Dedifferentiated amniotic fluid mesenchymal stem cell (primary cell): ENCODE data around the gene MTFP1.
"Not testable (repeated sequence)": the region's sequence is repeated elsewhere in the genome, so short reads cannot be mapped to it uniquely, and the experiment has no call there.

Source experiments
- DNase-seq: peaks from one replicate; pipeline ENCODE4 v3.0.0-alpha.2; 2016; ENCODE audit errors: extremely low spot score

Gene MTFP1, protein sequence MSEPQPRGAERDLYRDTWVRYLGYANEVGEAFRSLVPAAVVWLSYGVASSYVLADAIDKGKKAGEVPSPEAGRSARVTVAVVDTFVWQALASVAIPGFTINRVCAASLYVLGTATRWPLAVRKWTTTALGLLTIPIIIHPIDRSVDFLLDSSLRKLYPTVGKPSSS

DNA sequence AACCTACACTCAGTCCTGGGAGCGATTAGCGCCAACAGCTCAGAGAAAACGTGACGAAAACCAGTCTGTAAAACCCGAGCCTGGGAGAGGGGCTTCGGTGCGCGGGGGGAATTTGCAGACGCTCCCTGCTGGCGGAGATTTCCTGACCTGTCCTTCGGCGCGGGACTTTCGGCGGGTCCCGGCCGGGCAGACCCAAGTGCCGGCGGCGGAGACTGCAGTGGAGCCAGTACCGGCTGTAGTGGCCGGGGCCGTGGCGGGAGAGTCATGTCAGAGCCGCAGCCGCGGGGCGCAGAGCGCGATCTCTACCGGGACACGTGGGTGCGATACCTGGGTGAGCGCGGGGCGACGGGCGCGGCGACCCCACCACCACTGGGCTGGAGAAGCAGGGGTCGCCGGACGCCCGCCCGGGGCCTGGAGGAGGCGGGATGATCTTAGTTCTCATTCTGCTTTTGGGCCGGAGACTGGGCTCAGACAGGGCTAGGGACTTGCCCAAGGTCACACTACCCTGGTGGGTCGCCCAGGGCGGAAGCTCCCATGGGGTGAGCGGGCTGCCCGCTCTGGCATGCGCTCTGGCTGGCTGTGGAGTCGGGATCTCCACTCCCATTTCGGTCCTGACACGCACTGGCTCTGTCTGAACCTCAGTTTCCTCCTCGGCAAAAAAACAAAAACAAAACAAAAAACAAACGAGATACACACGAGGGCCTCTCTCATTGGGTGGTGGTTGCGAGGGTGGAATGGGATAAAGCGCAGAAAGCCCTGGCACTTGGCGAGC is at the start of gene MTFP1:
TSS of gene MTFP1 (plus strand) at position 153 of the 772 bp plus-strand sequence. CDS start at position 265, 112 bp downstream.
- peak; percentile 19 for DNase-seq

DNA sequence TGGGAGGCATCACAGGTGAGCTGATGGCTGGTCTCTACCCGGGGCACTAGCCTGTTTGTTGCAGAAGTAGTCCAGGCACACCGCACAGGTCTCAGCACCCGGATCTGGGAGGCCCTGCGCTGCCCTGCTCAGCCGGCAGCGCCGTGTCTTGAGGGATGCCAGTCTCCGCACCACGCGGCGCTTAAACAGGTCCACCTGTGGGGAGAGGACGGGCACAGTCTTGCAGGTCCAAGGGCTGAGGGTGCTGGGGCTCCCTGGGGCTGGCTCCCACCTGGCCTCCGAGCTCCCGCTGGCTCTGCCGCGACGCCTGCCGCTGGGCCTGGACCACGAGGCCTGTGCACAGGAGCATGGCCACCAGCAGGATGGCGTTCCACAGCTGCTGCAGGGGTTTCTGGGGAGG is 45.6 kb upstream of the MTFP1 start:
- DNase-seq, result no peak

DNA sequence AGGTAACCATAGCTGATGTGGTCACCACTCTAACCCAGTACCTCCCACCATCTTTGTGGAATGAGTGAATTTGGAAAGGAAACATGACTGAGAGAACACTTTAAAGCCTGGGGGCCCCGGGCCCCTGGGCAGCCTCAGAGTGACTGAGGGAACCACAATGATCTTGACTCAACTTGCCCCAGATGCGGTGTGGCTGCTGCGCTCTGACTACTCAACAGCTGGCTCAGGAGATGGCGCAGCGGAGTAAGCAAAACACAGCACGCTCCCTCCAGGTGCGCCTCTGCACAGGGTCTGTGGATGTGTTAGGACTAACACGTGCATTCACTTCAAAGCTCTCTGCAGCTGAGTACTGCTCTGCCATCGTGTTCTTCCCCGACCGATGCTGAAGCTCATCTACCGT is 44.3 kb upstream of the MTFP1 start:
- DNase-seq, result no peak

DNA sequence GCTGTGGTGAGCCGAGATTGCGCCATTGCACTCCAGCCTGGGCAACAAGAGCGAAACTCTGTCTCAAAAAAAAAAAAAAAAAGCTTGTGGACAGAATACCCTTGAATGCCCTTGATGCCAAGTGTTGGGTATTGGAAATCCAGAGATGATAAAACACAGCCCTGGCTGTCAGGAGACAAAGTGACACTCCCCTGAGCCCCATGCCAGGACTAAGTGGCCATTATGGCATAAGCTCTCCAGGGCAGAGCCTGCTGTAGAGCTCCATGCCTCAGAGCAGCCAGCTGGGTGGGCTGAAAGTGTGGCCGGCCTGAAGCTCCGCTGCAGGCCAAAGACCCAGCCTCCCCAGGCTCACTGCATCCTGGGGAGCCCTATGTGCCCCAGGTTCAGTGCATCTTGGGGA is 43.2 kb upstream of the MTFP1 start:
- DNase-seq, result no peak

DNA sequence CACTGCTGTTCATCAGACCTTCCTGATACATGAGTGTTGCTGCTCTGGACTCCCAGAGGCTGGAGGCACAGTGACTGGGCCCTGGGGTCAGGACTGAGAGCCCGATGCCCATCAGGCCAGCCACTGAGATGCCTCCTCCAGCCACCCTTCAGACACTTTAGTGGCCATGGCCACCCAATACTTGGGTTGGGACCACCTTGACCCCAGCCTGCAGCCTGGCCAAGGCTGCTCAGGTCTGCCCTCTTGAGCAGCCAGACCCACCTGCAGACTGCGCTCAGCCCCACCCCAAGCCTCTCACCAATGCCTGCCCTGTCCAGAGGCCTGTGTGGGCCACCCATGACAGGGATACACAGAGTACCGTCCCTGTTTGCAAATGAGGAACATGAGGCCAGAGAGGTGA is 42.5 kb upstream of the MTFP1 start:
- DNase-seq, result no peak

DNA sequence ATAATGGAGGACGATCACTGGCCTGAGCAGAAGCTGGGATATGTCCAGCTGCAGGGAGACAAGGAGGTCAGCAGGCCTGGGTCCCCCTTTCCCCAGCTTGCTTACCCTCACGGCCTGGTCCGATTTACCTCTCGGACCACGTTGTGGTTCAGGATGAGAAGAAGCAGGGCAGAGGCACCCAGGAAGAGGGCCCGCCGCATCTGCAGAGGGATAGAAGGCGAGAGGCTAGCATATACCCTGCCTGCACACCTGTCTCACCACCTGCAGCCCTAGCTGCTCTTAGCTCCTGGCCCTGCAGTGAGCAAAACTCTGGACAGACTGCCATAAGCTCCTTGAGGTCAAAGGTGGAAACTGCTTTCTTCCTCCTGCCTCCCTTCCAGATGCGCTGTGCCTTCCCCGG is 39.6 kb upstream of the MTFP1 start:
- DNase-seq, result no peak

DNA sequence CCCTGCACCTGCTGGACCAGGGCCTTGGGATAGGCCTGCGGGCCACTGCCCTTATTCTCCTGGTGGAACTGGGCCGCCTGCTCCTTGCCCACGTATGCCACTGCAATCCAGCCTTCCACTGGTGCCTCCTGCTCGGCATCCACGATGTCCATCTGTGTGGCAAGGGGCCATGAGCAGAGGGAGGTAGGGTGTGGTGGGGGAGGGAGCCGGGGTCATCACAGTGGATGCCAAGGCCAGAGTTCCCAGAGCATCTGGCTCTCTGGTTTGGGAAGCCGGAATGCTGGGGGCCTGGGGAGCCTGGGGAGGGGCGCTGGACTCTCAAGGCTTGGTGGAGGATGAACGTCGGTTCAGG is 39.0 kb upstream of the MTFP1 start:
- no peak for DNase-seq

DNA sequence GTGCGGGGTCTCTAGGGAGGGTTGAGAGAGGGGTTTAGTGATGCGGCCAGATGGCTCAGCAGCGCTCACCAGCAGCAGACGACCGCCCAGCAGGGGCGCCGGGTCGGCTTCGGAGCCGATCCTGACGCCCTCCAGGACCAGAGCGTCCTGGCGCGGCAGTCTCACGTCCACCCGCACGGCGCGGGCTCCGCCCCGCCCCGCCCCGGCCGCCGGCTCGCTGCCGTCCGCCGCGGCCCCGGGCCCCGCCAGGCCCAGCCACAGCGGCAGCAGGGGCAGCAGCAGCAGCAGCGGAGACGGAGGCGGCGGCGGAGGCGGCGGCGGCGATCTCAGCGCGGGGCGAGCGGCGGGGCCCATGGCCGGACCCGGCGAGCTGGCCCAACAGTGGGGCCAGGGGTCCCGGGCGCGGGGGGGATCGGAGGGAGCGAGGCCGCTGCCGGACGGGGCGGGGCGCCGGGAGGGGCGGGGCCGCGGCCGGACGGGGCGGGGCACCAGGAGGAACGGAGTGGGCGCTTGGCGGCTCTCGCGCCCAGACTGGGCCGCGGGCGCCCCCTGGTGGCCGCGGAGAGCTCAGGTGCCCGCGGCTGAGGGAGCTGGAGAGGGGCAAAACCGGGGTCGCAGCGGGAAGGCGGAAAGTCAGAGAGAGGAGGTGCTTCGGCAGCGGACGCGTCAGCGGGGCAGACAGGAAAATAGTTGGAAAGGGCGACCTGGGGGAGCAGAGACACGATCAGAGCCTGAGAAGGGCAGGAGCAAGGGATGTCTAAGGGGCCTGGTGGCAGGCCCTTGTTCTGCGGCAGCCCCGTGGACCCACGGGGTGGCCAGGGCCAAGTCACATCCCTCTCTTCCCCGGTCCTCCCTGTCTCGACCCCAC is 38.4 kb upstream of the MTFP1 start, which contains the start of gene RNF215:
TSS of gene RNF215 (minus strand) at position 452 of the 868 bp plus-strand sequence. CDS start at position 354, 98 bp downstream.
- peak; percentile 46 for DNase-seq

DNA sequence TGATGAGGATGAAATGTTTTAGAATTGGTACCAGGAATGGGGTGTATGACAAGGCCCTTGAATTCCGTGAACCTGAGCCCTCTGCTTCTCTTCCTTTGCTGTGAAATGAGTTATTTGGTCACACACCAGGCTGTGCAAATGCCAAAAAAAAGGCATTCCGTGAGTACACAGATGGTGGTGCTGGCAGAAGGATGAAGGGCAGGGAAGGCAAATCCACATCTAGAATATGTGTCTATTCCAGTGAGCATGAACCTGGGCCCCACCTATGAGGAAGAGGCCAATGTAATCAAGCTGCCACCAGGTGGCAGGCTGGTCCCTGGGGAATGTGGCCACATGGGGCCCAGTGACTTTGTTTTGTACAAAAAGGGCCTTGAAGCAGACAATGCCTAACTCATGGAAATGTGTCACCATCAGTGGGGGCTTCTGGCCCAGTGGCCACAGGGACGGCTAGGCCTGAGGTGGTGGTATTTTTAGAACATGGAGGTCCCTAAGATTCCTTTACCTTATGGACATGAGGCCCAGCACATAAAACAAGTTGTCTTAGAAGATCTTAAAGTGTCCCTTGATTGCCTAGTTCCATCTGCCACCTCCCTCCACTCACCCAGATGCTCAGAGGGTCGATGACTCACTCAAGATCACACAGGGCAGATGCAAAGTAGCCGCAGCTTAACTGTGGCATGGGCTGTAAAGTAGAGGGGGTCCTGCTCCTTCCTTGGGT is 34.4 kb upstream of the MTFP1 start:
- DNase-seq, result peak; percentile 43

DNA sequence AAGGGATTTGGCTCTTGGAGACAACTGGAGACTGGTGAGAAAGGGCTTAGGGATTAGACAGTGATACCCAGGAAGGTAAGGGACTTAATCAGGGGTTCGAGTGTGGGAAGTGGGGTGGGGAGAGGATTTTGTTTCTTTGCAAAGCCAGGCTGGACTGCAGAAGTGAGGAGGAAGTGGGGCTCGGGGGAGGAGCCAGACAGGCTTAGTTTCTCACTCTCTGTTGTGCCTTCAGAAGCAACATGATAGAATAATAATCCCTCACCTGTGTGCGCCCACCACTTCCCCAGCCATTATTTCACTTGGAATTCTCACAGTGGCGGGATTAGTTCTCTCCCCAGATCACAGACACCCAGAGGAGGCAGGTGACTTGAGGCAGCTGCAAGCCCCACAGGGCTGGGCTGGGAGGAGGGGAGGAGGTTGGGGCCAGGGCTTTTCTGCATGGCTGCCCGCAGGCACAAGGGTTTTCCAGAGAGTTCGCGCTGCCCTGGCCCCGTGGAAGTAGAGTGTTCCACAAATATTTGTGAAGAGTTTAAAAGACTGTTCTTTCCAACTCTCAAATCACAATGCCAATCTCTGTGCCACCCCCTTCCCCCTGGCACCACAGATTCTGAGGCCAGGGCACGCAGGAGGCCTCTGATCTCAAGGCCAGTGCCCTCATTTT is 32.8 kb upstream of the MTFP1 start:
- DNase-seq, result no peak

DNA sequence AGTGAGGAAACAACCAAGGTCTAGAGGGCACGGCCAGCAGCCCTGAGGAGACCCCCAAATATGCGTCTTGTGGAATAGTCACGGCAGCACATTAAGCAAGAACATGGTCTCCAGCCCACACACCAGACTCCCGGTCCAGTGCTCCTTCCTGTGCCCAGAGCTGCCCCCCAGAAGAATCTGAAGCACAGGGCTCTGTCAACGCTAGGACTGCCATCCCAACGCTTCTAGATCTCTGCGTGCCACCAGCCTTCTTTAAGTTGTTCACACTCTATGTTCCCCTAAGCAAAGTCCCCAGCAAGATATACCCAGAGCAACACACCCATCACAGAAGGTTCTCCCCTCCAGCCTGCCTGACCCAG is 32.3 kb upstream of the MTFP1 start:
- DNase-seq, result no peak

DNA sequence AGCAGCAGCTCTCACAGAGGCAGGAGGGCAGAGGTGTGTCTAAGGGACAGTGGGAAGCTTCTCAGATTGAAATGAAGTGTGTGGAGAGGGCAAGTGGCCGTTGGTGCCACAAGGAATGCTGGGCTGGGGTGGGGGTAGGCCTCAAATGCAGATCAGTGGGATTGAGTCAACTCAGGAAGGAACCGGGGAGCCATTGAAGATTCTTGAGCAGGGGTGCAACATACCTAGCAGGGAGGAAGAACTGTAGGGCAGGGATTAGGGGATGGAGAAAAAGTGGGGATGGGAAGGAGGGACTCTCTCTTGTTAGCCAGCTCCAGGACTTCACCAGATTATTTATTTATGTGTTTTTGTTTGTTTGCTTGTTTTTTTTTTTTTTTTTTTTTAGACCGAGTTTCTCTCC is 31.7 kb upstream of the MTFP1 start:
- no peak for DNase-seq

DNA sequence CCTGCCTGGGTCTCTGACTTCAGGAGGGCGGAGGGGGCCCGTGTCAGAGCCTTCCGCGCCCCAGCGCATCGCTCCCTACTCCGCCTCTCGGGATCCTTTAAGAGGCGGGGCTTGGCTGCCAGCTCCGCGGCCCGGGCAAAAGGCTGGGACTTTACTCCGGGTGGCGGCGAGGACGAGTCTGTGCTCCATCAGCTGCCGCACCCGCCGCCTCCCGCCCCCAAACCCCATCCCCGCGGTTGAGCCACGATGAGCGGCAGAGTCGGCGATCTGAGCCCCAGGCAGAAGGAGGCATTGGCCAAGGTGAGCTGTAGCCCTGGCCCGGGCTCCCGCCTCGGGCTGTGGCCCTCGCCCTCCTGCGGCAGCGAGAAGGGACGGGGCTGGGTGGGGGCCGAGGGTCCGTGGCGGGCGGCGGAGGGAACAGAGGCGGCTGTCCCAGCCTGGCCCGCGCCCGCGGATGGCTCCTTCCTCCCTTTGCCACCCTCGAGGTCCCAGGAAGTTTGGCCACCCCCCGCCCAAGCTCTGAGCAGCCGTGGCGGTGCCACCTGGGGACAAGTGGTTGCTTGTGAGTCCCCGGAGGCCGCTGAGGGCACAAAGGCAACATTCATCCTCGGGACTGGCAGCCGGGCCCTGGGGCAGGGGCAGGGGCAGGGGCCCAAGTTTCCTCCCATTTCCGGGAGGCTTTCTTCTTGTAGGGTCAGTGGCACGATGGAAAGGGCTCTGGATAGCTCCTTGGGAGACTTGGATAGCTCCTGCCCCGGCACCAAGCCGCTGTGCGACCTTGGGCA is 28.5 kb upstream of the MTFP1 start, which contains the start of gene SEC14L2:
TSS of gene SEC14L2 (plus strand) at position 148 of the 785 bp plus-strand sequence. CDS start at position 247, 99 bp downstream.
- peak; percentile 32 for DNase-seq

DNA sequence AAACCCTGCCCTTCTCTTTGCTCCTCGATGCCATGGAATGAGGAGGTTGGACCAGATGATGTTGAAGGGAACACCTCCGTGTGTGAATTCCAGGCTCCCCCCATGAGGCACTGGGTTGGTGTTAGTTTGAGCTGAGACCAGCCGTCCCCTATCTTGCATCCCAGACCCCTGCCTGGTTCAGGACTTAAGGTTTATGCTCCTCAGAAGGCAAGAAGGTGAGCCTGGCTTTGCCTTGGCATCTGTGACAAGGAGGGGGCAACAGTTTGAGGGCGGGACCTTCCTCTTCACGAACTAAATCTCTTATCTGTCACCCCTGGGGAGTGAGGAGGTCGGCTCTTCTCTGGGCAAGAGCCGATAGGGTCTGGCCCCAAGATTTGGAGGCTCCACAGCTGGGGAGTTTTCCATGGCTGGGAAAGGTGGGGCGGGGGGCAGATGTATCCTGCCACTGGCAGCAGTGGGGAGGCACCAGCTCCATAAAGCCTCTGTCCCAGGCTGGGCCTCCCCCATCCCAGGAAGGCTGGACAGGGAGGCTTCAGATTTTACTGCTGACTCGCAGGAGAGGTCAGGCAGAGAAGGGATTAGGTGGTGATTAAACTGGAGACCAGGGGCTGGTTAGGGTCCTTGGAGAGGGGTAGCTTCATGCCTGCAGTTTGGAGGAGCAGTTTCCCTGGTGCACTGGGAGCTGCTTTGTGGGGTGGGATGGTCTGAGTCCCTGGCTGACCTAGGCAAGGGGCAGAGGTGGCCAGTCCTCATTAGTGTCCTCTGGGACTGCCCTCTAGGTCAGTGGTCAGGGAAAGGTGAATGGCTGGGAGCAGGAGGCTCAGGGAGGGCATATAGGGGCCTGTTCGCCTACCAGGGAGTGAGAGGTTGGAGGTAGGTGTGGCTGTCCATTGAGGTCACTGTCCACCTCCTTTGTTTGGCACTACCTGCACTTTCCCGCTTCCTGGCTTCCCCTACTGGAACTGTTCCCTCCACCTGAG is 27.6 kb upstream of the MTFP1 start:
- no peak for DNase-seq

DNA sequence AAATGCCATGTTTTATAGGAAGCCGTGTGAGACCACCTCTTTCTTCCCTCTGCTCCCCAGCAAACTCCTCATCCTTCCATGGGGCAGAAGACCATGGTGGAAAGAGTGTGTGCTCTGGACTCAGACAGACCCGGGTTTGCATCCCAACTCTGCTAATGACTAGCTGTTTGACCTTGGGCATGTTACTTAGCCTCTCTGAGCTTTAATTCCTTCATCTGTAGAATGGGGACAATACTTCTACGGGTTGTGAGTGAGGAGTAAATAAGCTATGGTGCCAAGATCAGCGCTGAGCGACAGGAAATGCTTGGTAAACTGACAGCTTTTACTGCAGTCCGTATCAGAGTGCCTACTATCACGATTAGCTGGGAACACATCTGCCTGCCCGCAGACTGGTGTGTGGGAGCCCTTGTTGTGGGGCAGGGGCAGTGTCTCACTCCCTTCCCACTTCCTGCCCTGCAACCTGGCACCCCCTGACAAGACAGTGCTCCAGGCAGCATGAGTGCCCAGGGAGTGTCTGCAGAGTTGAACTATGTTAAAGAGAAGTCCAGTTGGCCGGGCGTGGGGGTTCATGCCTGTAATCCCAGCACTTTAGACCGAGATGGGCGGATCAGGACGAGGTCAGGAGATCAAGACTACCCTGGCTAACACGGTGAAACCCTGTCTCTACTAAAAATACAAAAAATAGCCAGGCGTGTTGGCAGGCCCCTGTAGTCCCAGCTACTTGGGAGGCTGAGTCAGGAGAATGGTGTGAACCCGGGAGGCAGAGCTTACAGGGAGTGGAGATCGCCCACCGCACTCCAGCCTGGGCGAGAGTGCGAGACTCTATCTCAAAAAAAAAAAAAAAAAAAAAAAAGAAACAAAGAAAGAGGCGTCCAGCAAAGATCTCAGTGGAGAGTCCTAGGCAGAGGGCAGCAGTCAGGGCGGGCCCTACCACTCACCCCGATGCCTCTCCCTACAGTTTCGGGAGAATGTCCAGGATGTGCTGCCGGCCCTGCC is 26.6 kb upstream of the MTFP1 start:
- DNase-seq, result no peak

DNA sequence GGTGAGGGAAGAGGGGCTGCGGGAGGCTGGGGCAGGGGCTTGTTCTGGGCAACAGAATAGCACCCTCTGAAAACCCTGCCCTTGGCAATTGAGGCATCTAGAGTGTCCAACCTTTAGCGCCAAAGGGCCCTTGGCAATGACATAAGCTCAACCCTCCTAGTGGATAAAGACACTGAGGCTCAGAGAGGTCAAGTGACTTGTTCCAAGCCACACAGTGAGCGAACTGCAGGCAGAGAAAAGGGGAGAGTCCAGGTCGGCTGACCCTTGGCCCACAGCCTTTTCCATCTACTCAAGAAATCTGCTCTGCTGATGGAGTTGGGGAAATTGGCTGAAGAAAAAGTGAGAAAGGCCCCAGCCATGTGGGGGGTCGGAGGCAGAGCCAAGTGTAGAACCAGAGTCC is 25.9 kb upstream of the MTFP1 start:
- DNase-seq, result no peak

DNA sequence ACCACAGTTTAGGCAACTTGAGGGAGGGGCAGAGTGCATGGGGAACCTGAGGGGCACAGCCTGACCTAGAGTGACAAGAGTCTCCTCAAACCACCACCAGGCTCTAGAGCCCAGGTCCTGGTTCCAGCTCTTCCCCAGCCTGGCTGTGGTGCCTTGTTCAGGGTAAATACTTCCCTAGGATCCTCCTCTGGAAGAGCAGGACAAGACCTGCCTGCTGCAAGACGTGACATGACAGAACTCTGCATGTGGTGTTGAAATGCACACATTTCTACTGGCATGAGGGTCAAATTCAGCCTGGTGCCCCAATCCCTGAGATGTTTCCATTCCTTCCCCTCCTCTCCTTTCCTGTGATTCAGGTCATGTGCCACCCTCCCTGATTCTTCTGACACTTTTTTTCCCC is 25.4 kb upstream of the MTFP1 start:
- DNase-seq, result no peak

DNA sequence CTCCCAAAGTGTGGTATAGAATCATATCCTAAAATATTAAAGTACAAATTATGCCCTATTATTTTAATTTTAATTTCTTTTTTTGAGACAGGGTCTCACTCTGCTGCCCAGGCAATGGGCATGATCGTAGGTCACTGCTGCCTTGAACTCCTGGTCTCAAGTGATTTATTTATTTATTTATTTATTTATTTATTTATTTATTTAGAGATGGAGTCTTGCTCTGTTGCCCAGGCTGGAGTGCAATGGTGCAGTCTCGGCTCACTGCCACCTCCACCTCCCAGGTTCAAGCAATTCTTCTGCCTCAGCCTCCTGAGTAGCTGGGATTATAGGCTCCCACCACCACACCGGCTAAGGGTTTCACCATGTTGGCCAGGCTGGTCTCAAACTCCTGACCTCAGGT is 24.5 kb upstream of the MTFP1 start:
- not testable (repeated sequence) for DNase-seq
